ENCODE data around the gene NTM. TPM values are rescaled to one million over a fixed set of nuclear protein-coding genes. Genes with fewer than 3 reads are reported as not detected.
"Not testable (repeated sequence)": the region's sequence is repeated elsewhere in the genome, so short reads cannot be mapped to it uniquely, and the experiment has no call there.

Gene NTM
- total RNA-seq, 1 donor from 2014 or later, result 2.9 TPM

DNA sequence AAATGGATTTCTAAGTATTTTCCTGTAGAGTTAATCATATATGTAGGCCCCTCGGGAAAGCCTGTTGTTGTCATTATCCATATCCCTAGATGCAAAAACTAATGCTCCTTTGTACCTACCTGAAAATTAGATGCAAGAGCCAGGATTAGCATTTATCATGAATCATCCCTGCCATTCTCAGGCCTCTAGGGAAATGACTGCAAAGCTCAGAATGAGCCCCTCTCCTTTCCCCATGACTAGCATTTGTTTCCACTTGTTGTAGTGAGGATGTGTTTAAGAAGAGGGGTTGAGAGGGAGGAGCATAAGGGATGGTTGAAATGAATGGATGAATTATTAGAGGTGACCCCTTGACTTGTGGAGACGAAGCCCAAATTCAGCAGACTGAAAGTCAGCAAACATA lies 537.9 kb downstream of the NTM start:
- DNase-seq (ENCODE audit: low spot score), result no peak

DNA sequence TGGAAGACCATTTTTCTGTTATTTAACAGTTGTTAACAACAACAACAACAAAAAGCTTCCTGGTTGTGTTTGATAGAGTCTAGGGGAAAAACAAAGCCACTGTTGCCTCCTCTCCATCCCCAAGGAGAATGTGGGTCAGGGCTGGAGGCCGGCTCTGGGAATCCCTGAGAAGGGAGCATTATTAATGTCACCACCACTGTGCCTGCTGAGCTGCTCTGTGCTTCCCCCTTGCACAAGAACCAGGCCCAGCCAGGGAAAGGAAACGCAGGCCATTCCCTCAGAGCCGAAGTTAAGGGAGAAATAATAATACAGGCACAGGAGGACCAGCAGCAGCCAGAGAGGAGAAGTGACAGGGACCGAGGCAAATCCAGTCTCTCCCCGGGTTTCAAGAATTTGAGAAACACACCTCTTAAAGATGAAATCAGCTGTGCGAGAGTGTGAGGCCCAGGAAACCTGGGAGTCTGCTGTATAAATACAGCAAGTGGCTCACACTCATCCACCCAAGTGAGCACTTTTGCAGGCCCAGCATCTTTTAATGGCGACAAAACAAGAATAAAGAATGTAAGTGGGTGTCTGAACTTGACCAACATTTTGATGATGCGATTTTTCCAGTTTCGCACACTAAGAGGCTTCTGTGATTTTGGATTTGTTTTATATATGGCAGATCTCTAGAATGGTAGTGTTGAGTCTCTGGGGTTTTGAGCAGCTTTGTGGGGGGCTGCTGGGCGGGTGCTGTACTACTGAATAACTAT lies 539.2 kb downstream of the NTM start:
- no peak for DNase-seq (ENCODE audit: low spot score)

DNA sequence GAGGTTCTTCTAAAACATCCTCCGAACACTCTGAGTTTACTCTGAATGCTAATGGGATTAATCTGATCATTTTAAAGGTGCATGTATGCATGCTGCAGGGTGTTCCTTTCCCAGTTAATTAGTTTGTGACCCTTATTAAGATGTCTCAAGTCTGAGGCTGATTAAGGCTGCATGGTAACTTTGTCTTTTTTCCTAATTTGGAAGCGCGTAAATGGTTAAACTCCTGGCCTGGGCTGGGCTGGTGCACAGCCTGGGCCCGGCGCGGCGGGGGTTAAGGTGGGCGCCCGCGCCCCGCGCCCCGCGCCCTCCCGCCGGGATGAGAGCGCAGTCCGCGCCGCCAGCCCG lies 539.7 kb downstream of the NTM start:
- no peak for DNase-seq (ENCODE audit: low spot score)

DNA sequence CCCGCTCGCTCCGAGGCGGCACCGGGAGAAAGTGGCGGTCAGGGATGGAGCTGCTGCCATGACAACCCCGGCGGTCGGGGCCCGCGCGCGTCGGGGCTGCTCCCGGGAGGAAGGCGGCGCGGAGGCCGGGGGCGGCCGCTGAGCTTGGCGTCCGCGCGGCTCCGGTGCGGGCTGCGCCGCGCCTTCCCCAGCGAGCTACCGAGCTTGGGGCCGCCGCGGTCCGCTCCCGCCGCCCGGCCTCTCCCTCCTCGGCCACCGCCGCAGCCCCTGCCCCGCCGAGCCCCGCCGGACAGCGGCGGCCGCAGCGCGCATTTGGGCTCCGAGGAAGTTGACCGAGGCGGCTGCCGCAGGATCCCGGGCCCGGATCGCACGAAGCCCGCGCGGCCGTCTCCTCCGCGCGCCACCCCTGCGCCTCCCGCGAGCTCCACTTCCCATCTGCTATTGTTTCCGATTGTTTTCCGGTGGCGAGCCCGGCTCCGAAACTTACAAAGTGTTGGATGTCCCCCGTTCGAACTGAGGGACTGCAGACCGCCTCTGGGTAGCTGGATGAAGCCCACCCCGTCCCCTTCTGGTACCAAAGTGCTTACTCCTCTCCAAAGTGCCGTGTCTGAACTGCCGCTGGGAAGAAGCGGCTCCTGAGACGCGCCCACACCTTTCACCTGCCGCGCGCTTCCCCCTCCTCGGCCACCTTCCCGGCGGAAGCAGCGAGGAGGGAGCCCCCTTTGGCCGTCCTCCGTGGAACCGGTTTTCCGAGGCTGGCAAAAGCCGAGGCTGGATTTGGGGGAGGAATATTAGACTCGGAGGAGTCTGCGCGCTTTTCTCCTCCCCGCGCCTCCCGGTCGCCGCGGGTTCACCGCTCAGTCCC lies 540.3 kb downstream of the NTM start:
- DNase-seq (ENCODE audit: low spot score), result no peak

DNA sequence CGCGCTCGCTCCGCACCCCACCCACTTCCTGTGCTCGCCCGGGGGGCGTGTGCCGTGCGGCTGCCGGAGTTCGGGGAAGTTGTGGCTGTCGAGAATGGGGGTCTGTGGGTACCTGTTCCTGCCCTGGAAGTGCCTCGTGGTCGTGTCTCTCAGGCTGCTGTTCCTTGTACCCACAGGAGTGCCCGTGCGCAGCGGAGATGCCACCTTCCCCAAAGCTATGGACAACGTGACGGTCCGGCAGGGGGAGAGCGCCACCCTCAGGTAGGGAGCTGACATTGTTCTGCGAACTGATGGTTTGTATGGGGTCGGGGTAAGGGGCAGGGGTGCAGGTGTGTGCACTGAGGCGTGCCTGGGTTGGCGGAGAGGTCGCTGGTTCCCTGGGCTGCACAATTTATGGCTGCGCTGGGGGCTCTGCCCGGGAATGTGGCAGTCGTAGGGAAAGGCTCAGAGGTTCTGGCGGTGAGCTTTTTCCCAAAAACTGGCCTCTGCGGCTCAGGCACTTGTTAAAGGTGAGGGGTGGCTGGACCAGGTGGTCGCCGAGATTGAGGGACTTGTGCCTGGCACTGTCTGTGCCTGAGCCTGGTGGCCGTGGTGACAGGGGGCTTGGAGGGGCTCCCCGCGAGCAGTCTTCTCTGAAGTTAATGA lies 541.1 kb downstream of the NTM start:
- not testable (repeated sequence) for DNase-seq (ENCODE audit: low spot score)

DNA sequence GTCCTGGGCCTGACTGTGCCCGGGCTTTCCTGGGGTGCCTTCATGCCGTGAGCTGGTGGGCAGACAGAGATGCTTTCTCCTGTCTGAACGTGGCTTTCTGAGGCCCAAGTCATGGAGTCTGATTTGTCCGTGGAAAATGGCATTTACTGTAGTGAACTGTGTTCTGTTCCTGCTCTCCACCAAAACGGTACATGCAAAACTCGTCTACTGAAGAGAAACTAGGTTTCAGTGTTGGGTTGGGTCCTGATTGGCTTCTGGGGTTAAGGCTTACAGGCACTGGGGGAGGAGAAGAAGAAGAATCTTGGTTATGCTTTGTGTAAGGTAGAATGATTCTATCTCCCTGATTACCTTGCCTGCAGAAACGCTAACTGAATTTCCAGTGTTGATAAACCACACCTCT lies 541.7 kb downstream of the NTM start:
- no peak for DNase-seq (ENCODE audit: low spot score)

DNA sequence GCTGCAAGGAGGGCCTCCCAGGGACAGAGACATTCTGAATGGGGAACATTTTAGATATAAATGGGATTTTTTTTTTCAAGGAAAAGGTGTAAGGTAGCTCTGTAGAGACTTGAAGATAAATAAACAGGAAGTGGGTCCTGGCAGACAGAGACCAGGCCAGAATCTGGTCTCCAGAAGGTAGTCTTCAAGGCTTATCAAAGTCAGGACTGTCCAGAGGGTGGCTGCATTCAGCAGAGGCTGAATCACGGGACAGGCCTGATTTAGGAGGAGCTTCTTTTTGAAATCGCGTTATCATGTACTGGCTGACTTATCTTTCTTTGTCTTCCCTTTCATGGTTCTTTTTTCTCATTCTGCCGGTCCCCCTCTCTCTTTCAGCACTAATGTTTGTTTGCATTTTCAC lies 542.9 kb downstream of the NTM start:
- no peak for DNase-seq (ENCODE audit: low spot score)

DNA sequence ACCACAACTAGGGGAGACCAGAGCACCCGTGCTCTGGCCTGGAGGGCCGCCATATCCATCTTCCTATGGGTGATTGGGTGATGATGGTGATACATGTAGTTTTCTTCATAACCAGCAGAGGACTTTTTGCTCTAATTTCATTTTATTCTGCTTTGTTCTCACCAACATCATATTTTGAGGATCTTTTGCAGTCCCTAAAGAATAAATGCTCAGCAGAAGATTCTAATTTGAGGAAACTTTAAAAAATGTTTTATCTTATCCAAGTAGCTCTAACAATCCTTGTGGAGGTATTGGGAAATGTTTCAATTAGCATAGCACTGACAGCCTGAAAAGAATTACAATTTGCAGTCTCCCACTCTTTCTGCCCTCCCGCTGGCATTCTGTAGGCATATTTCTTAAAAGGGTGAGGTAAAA lies 544.0 kb downstream of the NTM start:
- DNase-seq (ENCODE audit: low spot score), result no peak

DNA sequence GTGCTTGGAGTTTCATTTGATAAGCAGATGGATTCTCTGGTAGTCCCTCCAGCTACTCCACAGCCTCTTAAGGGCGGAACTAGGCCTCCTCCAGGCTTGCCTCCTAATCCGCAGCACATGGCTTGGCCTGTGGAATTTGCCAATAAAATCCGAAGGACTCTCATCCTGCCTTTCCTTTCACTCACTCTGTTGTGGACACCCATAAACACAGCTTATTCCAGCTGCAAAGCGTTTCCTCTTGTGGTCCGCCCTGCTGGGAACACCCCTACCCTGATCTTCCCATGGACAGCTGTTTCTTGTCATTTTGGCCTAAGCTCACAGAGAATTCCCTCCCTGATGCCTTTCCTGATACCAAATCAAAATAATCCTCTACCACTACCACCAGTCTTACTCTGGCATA lies 546.2 kb downstream of the NTM start:
- no peak for DNase-seq (ENCODE audit: low spot score)

DNA sequence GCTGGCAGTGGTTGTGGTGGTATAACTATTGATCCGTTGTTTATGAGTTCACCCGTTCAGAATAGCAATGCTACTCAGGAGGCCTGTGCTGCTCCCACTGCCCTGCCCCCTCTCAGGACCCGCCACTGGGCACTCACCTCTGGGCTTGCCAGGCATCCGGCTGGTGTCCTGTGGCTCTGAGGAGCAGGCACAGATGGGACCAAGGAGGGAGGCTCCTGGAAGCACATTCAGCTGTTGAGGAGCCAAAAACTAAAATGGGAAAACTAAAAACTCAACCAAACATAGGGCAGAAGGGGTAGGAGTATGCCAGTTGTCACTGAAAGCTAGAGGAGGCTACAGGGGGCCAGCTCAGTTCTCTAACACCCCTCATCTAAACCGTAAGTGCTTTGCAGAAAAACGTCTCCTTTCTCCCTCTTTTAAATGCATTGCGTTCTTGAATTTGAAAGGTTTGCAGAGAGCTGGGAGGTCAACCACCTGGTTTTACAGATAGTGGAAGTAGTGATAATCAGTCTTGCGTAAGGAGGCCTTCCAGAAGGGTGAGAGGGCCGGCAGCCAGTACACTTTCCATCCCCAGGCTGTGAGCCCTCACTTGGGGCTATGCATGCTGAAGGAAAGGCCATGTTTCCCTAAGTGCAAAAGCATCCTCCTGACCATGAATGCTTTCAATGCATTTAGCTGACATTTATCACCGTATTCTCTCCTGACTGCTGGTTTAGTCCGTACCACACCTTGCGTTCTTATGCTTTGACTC lies 547.4 kb downstream of the NTM start:
- DNase-seq (ENCODE audit: low spot score), result no peak

DNA sequence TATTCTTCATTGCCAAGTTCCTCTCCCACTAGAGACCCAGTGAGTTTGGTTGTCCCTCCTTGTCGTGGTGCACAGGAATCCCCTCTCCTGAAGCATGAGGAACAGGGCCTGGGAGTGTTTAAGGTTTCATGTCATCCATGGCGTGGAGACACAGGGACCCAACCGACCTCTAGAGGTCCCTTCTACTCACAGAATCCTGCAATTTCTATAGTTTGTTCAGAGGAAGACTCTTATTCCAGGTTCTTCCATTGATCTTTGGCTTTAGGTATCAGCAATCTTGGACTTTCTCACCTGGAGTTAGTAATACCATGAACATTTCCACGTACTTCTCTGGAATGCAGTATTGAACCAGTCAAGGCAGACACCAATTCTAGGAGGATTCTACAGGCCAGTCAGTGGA lies 548.2 kb downstream of the NTM start:
- DNase-seq (ENCODE audit: low spot score), result no peak

DNA sequence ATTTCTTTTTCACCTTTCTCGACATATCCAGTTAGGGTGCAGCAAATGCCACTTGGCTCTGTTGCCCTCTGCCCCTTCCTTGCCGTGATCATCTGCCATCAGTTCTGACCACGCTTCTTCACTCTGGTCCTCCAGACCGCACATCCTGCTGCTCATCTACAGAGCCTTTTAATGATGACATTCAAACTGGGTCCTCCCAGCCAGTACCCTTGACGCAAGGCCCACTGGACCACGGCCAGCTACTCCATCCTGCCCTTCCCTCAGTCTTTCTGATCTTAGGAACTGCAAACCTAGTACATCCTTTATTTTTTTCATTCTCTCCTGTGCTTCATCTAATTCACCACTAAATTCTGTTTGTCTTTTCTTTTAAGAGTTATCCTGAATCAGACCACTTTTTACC lies 551.8 kb downstream of the NTM start:
- DNase-seq (ENCODE audit: low spot score), result no peak

DNA sequence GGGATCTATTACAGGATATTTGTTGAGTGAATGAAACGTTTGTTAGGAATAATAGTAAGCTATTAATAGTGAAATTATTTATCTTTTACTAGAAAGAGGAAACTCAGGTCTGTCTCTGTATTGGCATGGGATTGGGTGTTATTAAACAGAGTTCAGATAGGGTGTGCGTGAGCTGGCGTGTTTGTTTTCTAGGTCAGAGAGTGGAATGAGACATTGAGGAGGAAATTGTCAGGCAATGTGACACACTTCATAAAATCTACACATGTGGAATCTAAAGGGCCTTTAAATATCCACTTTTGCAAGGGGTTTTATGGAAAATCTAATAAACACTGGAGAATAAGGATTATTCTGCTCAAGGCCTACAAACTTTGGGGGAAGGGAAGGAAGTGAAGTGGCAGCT lies 552.9 kb downstream of the NTM start:
- DNase-seq (ENCODE audit: low spot score), result no peak

DNA sequence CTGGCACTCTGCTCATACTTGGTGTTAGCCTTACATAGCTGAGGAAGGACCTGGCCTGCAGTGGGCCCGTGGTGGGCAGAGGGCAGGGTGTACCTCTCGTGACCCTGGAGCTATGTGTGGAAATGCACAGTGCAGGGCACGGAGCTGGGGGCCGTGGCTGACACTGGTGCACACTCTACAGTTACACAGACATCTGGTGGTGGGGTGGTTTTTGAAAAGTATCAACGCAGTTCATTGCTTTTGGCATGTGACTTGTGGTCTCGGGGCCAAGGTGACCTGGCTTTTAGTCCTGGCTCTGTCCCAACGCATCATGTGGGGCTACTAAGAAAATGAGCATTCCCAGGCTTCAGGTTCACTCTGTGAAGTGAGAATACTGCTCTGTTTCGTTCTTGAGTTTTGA lies 553.6 kb downstream of the NTM start:
- no peak for DNase-seq (ENCODE audit: low spot score)

DNA sequence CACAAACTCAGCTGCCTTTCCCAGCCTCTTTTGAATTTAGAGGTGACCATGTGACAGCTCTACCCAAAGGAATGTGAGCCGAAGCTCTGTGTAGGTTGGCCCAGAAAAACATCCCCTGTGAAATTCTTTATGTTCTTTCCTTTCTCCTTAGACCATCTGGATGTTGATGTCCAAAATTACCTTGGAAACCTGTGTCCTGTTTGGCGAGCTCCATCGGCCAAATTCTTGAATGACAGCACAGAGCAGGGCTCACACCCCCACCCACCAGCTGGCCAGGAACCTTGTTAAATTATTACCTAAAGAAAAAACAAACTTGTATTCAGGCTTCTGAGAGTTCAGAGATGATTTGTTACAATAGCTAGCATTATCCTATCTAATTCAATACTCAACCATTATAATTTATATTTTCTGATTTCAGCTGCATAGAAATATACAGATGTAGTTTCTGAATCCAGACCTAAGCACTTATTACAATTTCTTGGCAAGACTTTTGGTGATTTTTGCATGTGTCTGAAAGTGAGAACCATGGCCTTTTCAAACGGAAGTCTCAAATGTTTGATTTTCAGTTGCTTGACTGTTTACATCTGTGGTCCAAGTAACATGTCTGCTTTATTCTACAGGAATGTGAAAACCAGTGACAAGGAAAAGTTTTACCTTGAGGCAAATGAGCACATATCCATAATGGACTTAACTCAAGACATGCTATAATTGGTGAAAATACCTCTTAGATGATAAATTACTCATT lies 554.2 kb downstream of the NTM start:
- DNase-seq (ENCODE audit: low spot score), result no peak

DNA sequence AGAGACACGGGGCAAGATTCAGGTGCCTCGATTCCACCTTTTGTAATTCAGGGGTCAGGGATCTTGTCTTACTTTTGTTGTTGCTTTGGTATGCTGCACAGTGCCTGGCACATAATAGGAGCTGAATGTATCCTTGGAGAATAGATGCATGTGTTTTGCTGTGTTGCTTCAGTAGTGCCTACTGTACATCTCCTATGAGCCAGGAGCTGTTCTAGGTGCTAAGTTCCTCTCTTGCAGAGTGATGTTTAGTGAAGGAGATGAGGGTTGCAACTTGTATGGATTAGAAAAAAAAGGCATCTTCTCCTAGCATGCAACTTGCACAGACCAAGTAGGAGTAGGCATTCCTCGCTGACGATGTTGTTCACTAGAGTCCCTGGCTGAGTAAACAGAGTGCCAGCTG lies 555.4 kb downstream of the NTM start:
- no peak for DNase-seq (ENCODE audit: low spot score)

DNA sequence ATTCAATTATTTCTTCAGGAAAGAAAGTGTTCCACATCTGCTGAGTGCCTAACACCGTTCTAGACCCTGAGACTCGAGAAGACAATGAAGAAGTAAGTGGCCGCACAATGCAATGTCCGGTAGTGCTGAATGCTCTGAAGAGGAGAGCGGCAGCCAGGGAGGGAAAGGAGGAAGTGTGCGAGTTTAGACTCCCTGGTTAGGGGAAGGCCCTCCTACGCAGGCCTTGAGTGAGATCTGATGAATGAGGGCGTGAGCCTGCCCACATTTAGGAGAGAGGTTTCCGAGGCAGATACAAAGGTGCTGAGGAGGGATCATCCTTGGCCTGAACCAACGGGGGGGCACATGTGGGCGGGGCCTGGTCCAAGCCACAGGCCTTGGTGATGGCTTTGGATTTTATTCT lies 558.6 kb downstream of the NTM start:
- DNase-seq (ENCODE audit: low spot score), result no peak

DNA sequence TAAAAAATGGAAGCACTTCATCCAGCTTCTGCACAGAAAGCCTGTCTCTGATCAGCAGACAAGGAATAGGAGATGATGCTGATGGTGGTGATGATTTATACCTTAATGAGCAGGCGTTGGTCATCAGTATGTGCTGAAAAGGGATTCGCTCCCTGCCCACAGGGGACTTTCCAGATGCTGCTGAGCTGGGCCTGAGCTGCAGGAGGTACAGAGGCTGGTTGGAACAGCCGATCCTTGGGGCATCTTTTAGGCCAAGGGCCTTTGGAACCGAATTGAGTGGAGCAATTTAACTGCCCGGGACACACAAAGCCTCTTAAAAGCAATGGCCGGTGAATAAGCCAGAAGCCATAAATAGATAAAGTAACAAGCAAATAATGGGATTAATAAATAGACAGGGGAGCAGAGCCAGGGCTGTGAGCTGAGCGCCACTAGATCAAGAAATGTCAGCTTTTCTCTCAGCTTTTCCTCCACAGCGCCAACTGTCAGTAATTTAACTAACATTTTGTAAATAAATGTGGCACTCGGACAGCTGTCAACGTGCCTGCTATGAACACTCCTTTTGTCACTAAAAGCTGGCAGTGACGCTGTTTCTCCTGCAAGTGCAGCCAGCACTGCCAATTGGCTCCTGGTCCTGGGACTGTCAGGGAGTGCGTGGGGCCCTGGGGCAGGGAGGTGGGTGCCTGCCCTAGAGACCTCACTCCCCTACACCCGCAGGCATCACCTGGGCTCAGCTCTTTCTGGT lies 562.3 kb downstream of the NTM start:
- no peak for DNase-seq (ENCODE audit: low spot score)

DNA sequence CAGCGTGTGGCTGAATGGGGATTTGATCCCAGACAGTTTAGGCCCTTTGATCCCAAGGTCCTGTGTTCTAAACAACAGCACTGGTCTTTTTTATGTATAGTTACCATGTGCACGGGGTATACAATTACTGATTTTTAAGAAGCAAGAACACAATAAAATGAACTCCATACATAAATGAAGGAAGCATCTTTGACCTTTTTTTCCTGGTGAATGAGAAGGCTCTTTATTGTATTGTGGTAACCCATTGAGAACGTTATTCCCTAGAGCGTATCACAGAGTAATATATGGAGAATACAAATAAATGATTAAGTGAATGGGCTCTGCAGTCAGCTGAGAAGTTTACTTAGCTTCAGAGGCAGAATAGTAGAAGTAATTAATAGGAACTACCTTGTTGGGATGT lies 563.6 kb downstream of the NTM start:
- DNase-seq (ENCODE audit: low spot score), result no peak

DNA sequence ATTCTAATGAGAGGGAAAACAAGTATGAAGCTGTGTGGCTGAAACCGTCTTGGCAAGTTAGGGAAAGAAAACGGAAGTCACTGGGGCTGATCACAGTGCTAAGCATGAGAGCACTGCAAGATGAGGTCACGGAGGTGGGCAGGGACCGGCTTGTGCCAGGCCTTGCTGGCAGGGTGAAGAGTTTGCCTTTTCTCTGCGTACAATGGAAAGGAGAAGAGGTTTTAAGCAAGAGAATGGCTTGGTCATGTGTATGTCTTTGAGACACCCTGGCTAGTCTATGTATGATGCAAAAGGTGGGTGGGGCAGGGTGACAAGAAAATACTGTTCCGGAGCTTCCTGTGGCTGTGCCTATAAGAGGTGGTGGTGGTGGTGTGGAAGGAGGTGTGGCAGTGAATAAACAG lies 567.9 kb downstream of the NTM start:
- DNase-seq (ENCODE audit: low spot score), result no peak

All from mesenteric fat pad (tissue), 1 donor.